Smooth muscle cell (in vitro differentiated cells): Measurements from ENCODE around the gene MBNL3. TPM values are rescaled to one million over a fixed set of nuclear protein-coding genes. Genes with fewer than 3 reads are reported as not detected.

Experiments used
- DNase-seq: peaks from one replicate; lab custom pipeline; 2025; ENCODE audit not compliant: unreplicated experiment; lab: John Stamatoyannopoulos, UW
- H2AFZ ChIP-seq: fragments of 200-600 bp; sonication (generic); 2 replicates; pipeline ENCODE4 v1.6.0; 2016; ENCODE audit warnings: antibody characterized with exemption, low read depth, mild to moderate bottlenecking
- H3F3A ChIP-seq: fragments of 200-600 bp; sonication (generic); 2 replicates; pipeline ENCODE4 v1.6.0; 2017; ENCODE audit warnings: antibody characterized with exemption, low read depth
- H3K27ac ChIP-seq: fragments of 200-600 bp; sonication (generic); 2 replicates; pipeline ENCODE4 v1.5.1; 2016; ENCODE audit warnings: low read depth, mild to moderate bottlenecking
- H3K27me3 ChIP-seq: fragments of 200-600 bp; sonication (generic); 2 replicates; pipeline ENCODE4 v1.6.1; 2016; ENCODE audit warnings: low read depth, mild to moderate bottlenecking
- H3K36me3 ChIP-seq: fragments of 200-600 bp; sonication (generic); 2 replicates; pipeline ENCODE4 v1.5.1; 2016; ENCODE audit warnings: low read depth
- H3K4me1 ChIP-seq: fragments of 200-600 bp; sonication (generic); 2 replicates; pipeline ENCODE4 v1.5.1; 2016; ENCODE audit warnings: low read depth
- H3K4me2 ChIP-seq: fragments of 200-600 bp; sonication (generic); 2 replicates; pipeline ENCODE4 v1.6.0; 2016; ENCODE audit warnings: mild to moderate bottlenecking
- H3K4me3 ChIP-seq: fragments of 200-600 bp; sonication (generic); 2 replicates; pipeline ENCODE4 v1.5.1; 2016; ENCODE audit warnings: mild to moderate bottlenecking
- H3K79me2 ChIP-seq: fragments of 200-600 bp; sonication (generic); 2 replicates; pipeline ENCODE4 v1.6.0; 2016; ENCODE audit warnings: low read depth, mild to moderate bottlenecking
- H3K9ac ChIP-seq: fragments of 200-600 bp; sonication (generic); 2 replicates; pipeline ENCODE4 v1.6.0; 2016; ENCODE audit warnings: low read depth
- H3K9me3 ChIP-seq: fragments of 200-600 bp; sonication (generic); replicated peaks from 2 replicates; pipeline ENCODE4 v1.5.1; 2016; ENCODE audit warnings: low read depth
- H4K20me1 ChIP-seq: fragments of 200-600 bp; sonication (generic); 2 replicates; pipeline ENCODE4 v1.6.0; 2016; ENCODE audit warnings: low read depth
- CTCF ChIP-seq: fragments of 200-600 bp; sonication (generic); IDR thresholded peaks from 2 replicates; pipeline ENCODE4 v1.5.1; 2017; ENCODE audit warnings: borderline replicate concordance, mild to moderate bottlenecking, antibody characterized with exemption; ENCODE audit not compliant: insufficient read depth, poor library complexity, severe bottlenecking
- WGBS: methylation state at CpG from one replicate; pipeline ENCODE4 v1.1.7; 2016; ENCODE audit warnings: low lambda C conversion rate; 5-methylcytosine and 5-hydroxymethylcytosine counted together
- polyA plus RNA-seq: library from polyadenylated mRNA; unstranded; fragments of >200 nt; fragmentation: Nextera tagmentation; extraction: Ambion mirVana; gene quantifications from 2 replicates; pipeline ENCODE4 v1.2.1, GENCODE V29; 2016
- total RNA-seq: library from RNA; depleted of rRNA; stranded (reverse); fragments of >200 nt; gene quantifications from 2 replicates; pipeline ENCODE4 v1.2.3, GENCODE V29; 2014

The MBNL3 gene
- total and polyA plus RNA-seq, 2 experiments from 2014 or later = 15.7 to 49.0 TPM

GRCh38 chrX:132409780-132410556 is 78.9 kb downstream of the MBNL3 start:
- H3K4me2 ChIP-seq = no peak overlapping the region
- H3K27ac ChIP-seq = no peak overlapping the region
- H3F3A ChIP-seq = no peaks in the 10 kb centered on the region
- no peaks in the 10 kb centered on the region for H4K20me1 ChIP-seq
- no peak overlapping the region for H3K4me3 ChIP-seq
- no peaks in the 10 kb centered on the region for H3K27me3 ChIP-seq
- H3K9ac ChIP-seq = no peak overlapping the region
- H3K9me3 ChIP-seq = no peaks in the 10 kb centered on the region
- peaks cover 22% of the 10 kb centered on the region for H3K4me1 ChIP-seq
- H3K36me3 ChIP-seq = no peaks in the 10 kb centered on the region
- H2AFZ ChIP-seq = no peak overlapping the region
- no peak for DNase-seq
- TF ChIP-seq CTCF = no peak
- 58% methylated on average over 5 of the region's 5 CpGs for WGBS
- no peaks in the 10 kb centered on the region for H3K79me2 ChIP-seq

GRCh38 chrX:132407691-132408090 is 81.1 kb downstream of the MBNL3 start:
- peak overlapping the region; percentile 7 for H3K4me2 ChIP-seq
- no peaks in the 10 kb centered on the region for H3K9me3 ChIP-seq
- no peaks in the 10 kb centered on the region for H3K36me3 ChIP-seq
- H3K79me2 ChIP-seq = no peaks in the 10 kb centered on the region
- no peaks in the 10 kb centered on the region for H3F3A ChIP-seq
- H3K27me3 ChIP-seq = no peaks in the 10 kb centered on the region
- TF ChIP-seq CTCF = no peak
- peaks cover 22% of the 10 kb centered on the region for H3K4me1 ChIP-seq
- no peaks in the 10 kb centered on the region for H4K20me1 ChIP-seq
- no peak overlapping the region for H3K9ac ChIP-seq
- no peak for DNase-seq
- 24% methylated on average over 1 of the region's 1 CpG for WGBS
- no peak overlapping the region for H3K4me3 ChIP-seq
- H2AFZ ChIP-seq = no peak overlapping the region
- no peak overlapping the region for H3K27ac ChIP-seq

GRCh38 chrX:132406106-132406505 is 82.7 kb downstream of the MBNL3 start:
- H3K9me3 ChIP-seq = no peaks in the 10 kb centered on the region

More at GRCh38 chrX:132406106-132406505, 82.7 kb downstream of the MBNL3 start:
- Histone ChIP-seq H3K9ac (no peak overlapping the region), H3K4me3 (no peak overlapping the region), H3K36me3 (no peaks in the 10 kb centered on the region), H3K79me2 (no peaks in the 10 kb centered on the region), H3K4me1 (peaks cover 18% of the 10 kb centered on the region), H3F3A (no peaks in the 10 kb centered on the region), H3K27ac (no peak overlapping the region), H2AFZ (no peak overlapping the region), H4K20me1 (no peaks in the 10 kb centered on the region), H3K4me2 (no peak overlapping the region), H3K27me3 (no peaks in the 10 kb centered on the region)
- no peak for DNase-seq
- TF ChIP-seq CTCF = no peak
- 92% methylated on average over 9 of the region's 9 CpGs for WGBS
